AG04450 (cell line): ENCODE results near the gene ARID3A. TPM values are rescaled to one million over a fixed set of nuclear protein-coding genes. Genes with fewer than 3 reads are reported as not detected.

Experiments
- CTCF ChIA-PET: fragments of 300-600, 350-600 bp; formaldehyde crosslinking; extraction: SDS; loops from one replicate; lab custom pipeline; 2022; ENCODE audit warnings: antibody characterized with exemption, inconsistent platforms; lab: Charles Lee
- POLR2A ChIA-PET: fragments of 350-600 bp; formaldehyde crosslinking; extraction: SDS; loops from one replicate; lab custom pipeline; 2021; ENCODE audit warnings: antibody characterized with exemption, inconsistent platforms; lab: Yijun Ruan, JAX
- DNase-seq: peaks from one replicate; pipeline ENCODE4 v3.0.0-alpha.2; 2011; ENCODE audit warnings: low read depth, low spot score
- H3K27ac ChIP-seq: one replicate; pipeline ENCODE4 v1.5.1; 2012; ENCODE audit warnings: low read depth, low read length, control low read depth
- H3K27me3 ChIP-seq: one replicate; pipeline ENCODE4 v1.6.0; 2012; ENCODE audit warnings: low read length; ENCODE audit not compliant: control insufficient read depth, insufficient read depth
- H3K4me3 ChIP-seq: 2 replicates; pipeline ENCODE4 v1.5.1; 2011; ENCODE audit warnings: mild to moderate bottlenecking, low read depth, low read length, control low read depth
- H3K9me3 ChIP-seq: 2 replicates; pipeline ENCODE4 v1.5.1; 2012; ENCODE audit warnings: low read length; ENCODE audit not compliant: control insufficient read depth, insufficient read depth
- CTCF ChIP-seq: IDR thresholded peaks from 2 replicates; pipeline ENCODE4 v1.5.1; 2011; ENCODE audit warnings: low read depth, low read length, control low read depth, inconsistent platforms
- polyA plus RNA-seq: library from polyadenylated mRNA; depleted of rRNA; stranded (reverse); fragments of >200 nt; gene quantifications from 2 replicates; pipeline ENCODE4 v1.2.3, GENCODE V29; 2011

ARID3A gene
- polyA plus RNA-seq, 1 experiment, result 7.6 TPM

GRCh38 chr19:936175-936546 is 10.3 kb downstream of the ARID3A start:
- DNase-seq, result no peak
- POLR2A ChIA-PET, result no interaction called here
- no peak for TF ChIP-seq CTCF
- Histone ChIP-seq H3K27me3 (no peaks in the 10 kb centered on the region), H3K4me3 (no peak overlapping the region), H3K9me3 (peaks cover 7% of the 10 kb centered on the region; the same call in 1 of the 2 replicates), H3K27ac (no peak overlapping the region)
- CTCF ChIA-PET, result no interaction called here

- no peak overlapping the region for H3K27ac ChIP-seq
- CTCF ChIA-PET, result no interaction called here
Measured at GRCh38 chr19:937259-937694, 11.4 kb downstream of the ARID3A start.

GRCh38 chr19:938233-938923 is 12.5 kb downstream of the ARID3A start:
- ChIA-PET POLR2A (interaction anchor here (0.7 to 0.8 kb wide), 2 partner anchors 8 to 395 kb away, joined by 3 read pairs; no protein-coding TSS in a partner anchor), CTCF (no interaction called here)
- Histone ChIP-seq H3K27me3 (no peaks in the 10 kb centered on the region), H3K27ac (no peak overlapping the region), H3K9me3 (peaks cover 11% of the 10 kb centered on the region; the same call in 1 of the 2 replicates), H3K4me3 (no peak overlapping the region)
- TF ChIP-seq CTCF, result no peak
- no peak for DNase-seq

More at GRCh38 chr19:937259-937694, 11.4 kb downstream of the ARID3A start:
- POLR2A ChIA-PET, result no interaction called here
- DNase-seq, result no peak
- Histone ChIP-seq H3K27me3 (no peaks in the 10 kb centered on the region), H3K4me3 (no peak overlapping the region), H3K9me3 (peaks cover 7% of the 10 kb centered on the region; the same call in 1 of the 2 replicates)
- no peak for TF ChIP-seq CTCF

GRCh38 chr19:939439-939838 is 13.6 kb downstream of the ARID3A start:
- no peak for TF ChIP-seq CTCF
- peaks cover 11% of the 10 kb centered on the region; the same call in 1 of the 2 replicates for H3K9me3 ChIP-seq
- no peak overlapping the region for H3K27ac ChIP-seq
- POLR2A ChIA-PET, result interaction anchor here (0.8 kb wide), 1 partner anchor 9 kb away, joined by 3 read pairs; no protein-coding TSS in a partner anchor
- no peaks in the 10 kb centered on the region for H3K27me3 ChIP-seq
- CTCF ChIA-PET, result no interaction called here
- no peak for DNase-seq
- H3K4me3 ChIP-seq, result no peak overlapping the region

GRCh38 chr19:939922-940321 is 14.1 kb downstream of the ARID3A start:
- POLR2A ChIA-PET, result no interaction called here
- Histone ChIP-seq H3K27ac (peak overlapping the region; percentile 68), H3K9me3 (peaks cover 10% of the 10 kb centered on the region; the same call in 1 of the 2 replicates)

More at GRCh38 chr19:939922-940321, 14.1 kb downstream of the ARID3A start:
- CTCF ChIA-PET, result no interaction called here
- DNase-seq, result no peak
- TF ChIP-seq CTCF, result no peak
- no peaks in the 10 kb centered on the region for H3K27me3 ChIP-seq
- H3K4me3 ChIP-seq, result no peak overlapping the region
